ENCODE data around the gene PPP1R26. TPM values are rescaled to one million over a fixed set of nuclear protein-coding genes. Genes with fewer than 3 reads are reported as not detected.
"Not testable (repeated sequence)": the region's sequence is repeated elsewhere in the genome, so short reads cannot be mapped to it uniquely, and the experiment has no call there.

PPP1R26 gene
- total RNA-seq, 1 experiment from 2014 or later = 32.0 TPM

GRCh38 chr9:135533674-135534073 is 54.1 kb downstream of the PPP1R26 start:
- POLR2A ChIA-PET = no interaction called here
- Histone ChIP-seq H3K9me3 (ENCODE audit: control insufficient read depth in 1 of 2, insufficient read depth in 1 of 2, low read depth in 1 of 2, low read length in 2 of 2) (no peaks in the 10 kb centered on the region), H3K4me3 (replicated peaks in 1 of 2; ENCODE audit: low read depth in 1 of 2, low read length in 2 of 2) (no peak overlapping the region), H3K9me2 (ENCODE audit: insufficient read depth) (no peaks in the 10 kb centered on the region), H3K36me3 (ENCODE audit: control insufficient read depth in 1 of 2, insufficient read depth in 2 of 2, low read length in 2 of 2) (no peaks in the 10 kb centered on the region), H3K4me1 (ENCODE audit: control insufficient read depth in 1 of 2, insufficient read depth in 2 of 2, low read length in 2 of 2) (no peaks in the 10 kb centered on the region), H3K27me3 (ENCODE audit: insufficient read depth, low read length) (peaks cover 4% of the 10 kb centered on the region; the same call in 1 of the 2 replicates), H3K27ac (ENCODE audit: low read depth, low read length) (no peak overlapping the region), H3K4me2 (ENCODE audit: low read length) (no peak overlapping the region), H3K9ac (ENCODE audit: low read length) (no peak overlapping the region), H4K20me1 (ENCODE audit: insufficient read depth) (no peaks in the 10 kb centered on the region), H3K79me2 (ENCODE audit: insufficient read depth, low read length) (no peaks in the 10 kb centered on the region), H2AFZ (ENCODE audit: low read depth, low read length, poor library complexity, severe bottlenecking) (no peak overlapping the region)
- intact Hi-C loops (cut with micrococcal nuclease) = no loop called here
- DNase-seq (ENCODE audit: low read depth, low spot score) (no peak), ATAC-seq (no peak)
- CTCF ChIA-PET = no interaction called here
- RAD21 ChIA-PET (ENCODE audit: low non-redundant PET in 1 of 2, low total read pairs in 2 of 2, uncharacterized antibody in 2 of 2, unreplicated experiment in 2 of 2) = no interaction called here
- BruUV-seq (replicated peaks) = no TSS peak
- TF ChIP-seq ZNF274 (IDR thresholded peaks at IDR 0.05; ENCODE audit: low read depth, low read length) (no peak), REST (IDR thresholded peaks at IDR 0.05; ENCODE audit: low read depth) (no peak), JUND (IDR thresholded peaks at IDR 0.05) (no peak), CEBPB (IDR thresholded peaks at IDR 0.05; ENCODE audit: low read depth) (no peak), POLR2A (IDR thresholded peaks at IDR 0.05; ENCODE audit: borderline replicate concordance, extremely low read depth, insufficient read depth, insufficient read length) (no peak)

GRCh38 chr9:135534192-135534711 is 54.7 kb downstream of the PPP1R26 start:
- H3K4me2 ChIP-seq (ENCODE audit: low read length); H3K9me2 ChIP-seq (ENCODE audit: insufficient read depth); H3K4me3 ChIP-seq (replicated peaks in 1 of 2; ENCODE audit: low read depth in 1 of 2, low read length in 2 of 2); intact Hi-C loops (cut with micrococcal nuclease); CTCF ChIA-PET; H2AFZ ChIP-seq (ENCODE audit: low read depth, low read length, poor library complexity, severe bottlenecking); RAD21 ChIA-PET (ENCODE audit: low non-redundant PET in 1 of 2, low total read pairs in 2 of 2, uncharacterized antibody in 2 of 2, unreplicated experiment in 2 of 2); H3K4me1 ChIP-seq (ENCODE audit: control insufficient read depth in 1 of 2, insufficient read depth in 2 of 2, low read length in 2 of 2); ATAC-seq; DNase-seq (ENCODE audit: low read depth, low spot score); H3K36me3 ChIP-seq (ENCODE audit: control insufficient read depth in 1 of 2, insufficient read depth in 2 of 2, low read length in 2 of 2); H3K79me2 ChIP-seq (ENCODE audit: insufficient read depth, low read length); BruUV-seq (replicated peaks); H4K20me1 ChIP-seq (ENCODE audit: insufficient read depth); H3K9ac ChIP-seq (ENCODE audit: low read length); H3K27me3 ChIP-seq (ENCODE audit: insufficient read depth, low read length); H3K27ac ChIP-seq (ENCODE audit: low read depth, low read length); H3K9me3 ChIP-seq (ENCODE audit: control insufficient read depth in 1 of 2, insufficient read depth in 1 of 2, low read depth in 1 of 2, low read length in 2 of 2); POLR2A ChIA-PET: not testable (repeated sequence)

GRCh38 chr9:135534826-135535225 is 55.2 kb downstream of the PPP1R26 start:
- H3K27me3 ChIP-seq (ENCODE audit: insufficient read depth, low read length) = peaks cover 13% of the 10 kb centered on the region; the same call in 1 of the 2 replicates
- ATAC-seq; H3K36me3 ChIP-seq (ENCODE audit: control insufficient read depth in 1 of 2, insufficient read depth in 2 of 2, low read length in 2 of 2); H3K4me1 ChIP-seq (ENCODE audit: control insufficient read depth in 1 of 2, insufficient read depth in 2 of 2, low read length in 2 of 2); H2AFZ ChIP-seq (ENCODE audit: low read depth, low read length, poor library complexity, severe bottlenecking); H3K4me2 ChIP-seq (ENCODE audit: low read length); H3K9me3 ChIP-seq (ENCODE audit: control insufficient read depth in 1 of 2, insufficient read depth in 1 of 2, low read depth in 1 of 2, low read length in 2 of 2); H3K9ac ChIP-seq (ENCODE audit: low read length); BruUV-seq (replicated peaks); RAD21 ChIA-PET (ENCODE audit: low non-redundant PET in 1 of 2, low total read pairs in 2 of 2, uncharacterized antibody in 2 of 2, unreplicated experiment in 2 of 2); H3K79me2 ChIP-seq (ENCODE audit: insufficient read depth, low read length); CTCF ChIA-PET; H3K4me3 ChIP-seq (replicated peaks in 1 of 2; ENCODE audit: low read depth in 1 of 2, low read length in 2 of 2); H4K20me1 ChIP-seq (ENCODE audit: insufficient read depth); intact Hi-C loops (cut with micrococcal nuclease); POLR2A ChIA-PET; DNase-seq (ENCODE audit: low read depth, low spot score); H3K9me2 ChIP-seq (ENCODE audit: insufficient read depth); H3K27ac ChIP-seq (ENCODE audit: low read depth, low read length): not testable (repeated sequence)

Measured in HCT116 (cell line).